Measurements from ENCODE around the gene MINK1. TPM values are rescaled to one million over a fixed set of nuclear protein-coding genes. Genes with fewer than 3 reads are reported as not detected.
A peak's percentile ranks its signal among the peaks of the same experiment; 100 is the strongest.

Gene MINK1
- total and polyA plus RNA-seq, 2 of the 8 experiments (the other 6 are each of a cell fraction or from before 2014, with no cell fraction given) = 26.9 to 77.7 TPM

DNA sequence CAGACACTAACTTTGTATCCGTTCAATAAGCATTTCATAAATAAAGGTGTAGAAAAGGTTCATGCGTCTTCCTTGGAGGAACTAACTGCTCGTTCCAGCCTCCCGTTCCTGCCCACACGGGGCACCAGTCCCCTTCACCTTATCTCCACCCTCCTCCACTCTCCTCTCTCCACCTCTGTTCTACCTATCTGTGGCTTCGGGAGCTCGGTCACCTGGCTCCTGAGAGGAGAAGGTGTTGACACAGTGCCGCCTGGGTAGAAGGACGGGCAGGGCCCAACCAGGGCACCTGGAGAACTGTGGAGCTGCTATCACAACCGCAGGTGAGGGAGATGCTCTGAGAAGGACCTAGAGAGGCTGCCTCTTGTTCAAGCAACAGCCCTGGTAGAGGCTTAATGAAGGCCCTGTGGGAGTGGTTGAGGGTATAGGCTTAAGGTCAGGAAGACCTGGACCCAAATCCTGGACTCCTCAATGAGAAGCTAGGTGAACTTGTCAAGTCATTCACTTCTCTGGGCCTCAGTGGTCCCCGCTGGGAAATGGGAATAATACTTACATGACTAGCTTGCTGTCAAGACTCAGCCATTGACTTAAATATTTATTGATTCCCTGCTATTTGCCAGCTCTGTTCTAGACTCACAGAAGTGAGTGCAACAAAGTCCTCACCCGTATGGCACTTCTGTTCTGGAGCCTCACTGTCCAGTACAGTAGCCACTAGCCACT, 9.6 kb upstream of the MINK1 start:
- Histone ChIP-seq H4K8ac (ENCODE audit: extremely low read depth, insufficient read depth, low read length) (no peak overlapping the region), H2BK120ac (replicated peaks; ENCODE audit: low read depth, low read length) (no peak overlapping the region), H3K9me3 (ENCODE audit: insufficient read depth in 2 of 2, low read depth in 1 of 2, low read length in 1 of 2) (no peaks in the 10 kb centered on the region), H2BK5ac (ENCODE audit: low read depth, low read length) (no peak overlapping the region), H3K4me2 (ENCODE audit: insufficient read depth in 1 of 2, low read depth in 2 of 2, low read length in 2 of 2) (no peak overlapping the region), H2AFZ (ENCODE audit: low read length) (no peak overlapping the region), H3K4ac (replicated peaks; ENCODE audit: insufficient read length, low read depth, low read length) (no peak overlapping the region), H4K91ac (replicated peaks; ENCODE audit: insufficient read length, low read length) (no peak overlapping the region), H4K5ac (ENCODE audit: insufficient read length, low read depth, low read length) (no peak overlapping the region), H3K23me2 (ENCODE audit: low read depth, low read length) (no peaks in the 10 kb centered on the region), H3K4me3 (ENCODE audit: extremely low read depth in 1 of 4, insufficient read depth in 2 of 4, low read depth in 3 of 4, low read length in 4 of 4) (no peak overlapping the region), H2AK5ac (ENCODE audit: low read depth, low read length) (no peak overlapping the region), H3K14ac (ENCODE audit: insufficient read length) (no peak overlapping the region), H3K56ac (replicated peaks; ENCODE audit: insufficient read length, low read depth, low read length) (no peak overlapping the region), H3K4me1 (replicated peaks in 1 of 4; ENCODE audit: control insufficient read depth in 3 of 4, insufficient read depth in 4 of 4, low read length in 3 of 4) (no peaks in the 10 kb centered on the region), H3K79me2 (ENCODE audit: control insufficient read depth in 1 of 2, insufficient read depth in 2 of 2, low read length in 2 of 2) (no peaks in the 10 kb centered on the region), H3K9ac (replicated peaks in 1 of 4; ENCODE audit: extremely low read depth in 1 of 4, low read depth in 3 of 4, low read length in 3 of 4) (no peak overlapping the region), H2BK15ac (ENCODE audit: low read length) (no peak overlapping the region), H4K20me1 (replicated peaks in 1 of 2; ENCODE audit: control insufficient read depth in 1 of 2, insufficient read depth in 2 of 2, low read length in 2 of 2) (peaks cover 0 to 2% of the 10 kb centered on the region in 2 experiments), H3K27ac (ENCODE audit: low read depth, low read length) (no peak overlapping the region), H3K79me1 (ENCODE audit: low read depth, low read length) (no peaks in the 10 kb centered on the region), H2BK12ac (ENCODE audit: low read depth, low read length) (no peak overlapping the region), H3K23ac (ENCODE audit: insufficient read length) (no peak overlapping the region), H2BK20ac (ENCODE audit: low read length) (no peak overlapping the region), H3K18ac (ENCODE audit: extremely low read depth, low read length) (no peak overlapping the region), H3K36me3 (ENCODE audit: control insufficient read depth in 2 of 4, insufficient read depth in 4 of 4, low read length in 3 of 4) (peaks cover 0 to 3% (median 1%) of the 10 kb centered on the region in 4 experiments; a peak in 4 of 8 replicates), H3K27me3 (replicated peaks in 1 of 4; ENCODE audit: control insufficient read depth in 3 of 4, extremely low read depth in 1 of 4, insufficient read depth in 3 of 4, low read length in 3 of 4) (no peaks in the 10 kb centered on the region)
- ChIA-PET POLR2A (ENCODE audit: partially characterized antibody) (interaction anchor here (0.6 to 2.7 kb wide), 7 partner anchors 9 to 266 kb away, joined by 3 to 14 read pairs (median 3); partner anchors contain the start of genes MINK1 and PLD2), CTCF (ENCODE audit: partially characterized antibody) (interaction anchor here (0.7 to 4.1 kb wide), 10 partner anchors 8 to 133 kb away, joined by 3 to 16 read pairs (median 4); no protein-coding TSS in a partner anchor)
- no peak for FAIRE-seq
- no peak for DNase-seq (ENCODE audit: low read depth in 1 of 2, low spot score in 2 of 2)
- WGBS, 2 experiments (ENCODE audit: extremely low coverage in 1 of 2, insufficient coverage in 1 of 2, insufficient read length in 1 of 2, insufficient replicate concordance in 2 of 2, low coverage in 1 of 2, low lambda C conversion rate in 2 of 2, missing lambda C conversion rate in 1 of 2) = 87% methylated on average over 12 of the region's 12 CpGs; no CpG with 5 or more reads in 1 of the 2 experiments
- TF ChIP-seq CEBPB (IDR thresholded peaks at IDR 0.05; ENCODE audit: low read depth, low read length) = no peak
- TF ChIP-seq RAD21 (IDR thresholded peaks at IDR 0.05 in 1 of 2, conservative IDR thresholded peaks at IDR 0.05 in 1 of 2; ENCODE audit: low read depth in 2 of 2, low read length in 2 of 2) = 0 out of 4 replicates have a peak, but pooled peaks of 1 of the 2 experiments have one; percentile 6
- TF ChIP-seq, protein P1, sequence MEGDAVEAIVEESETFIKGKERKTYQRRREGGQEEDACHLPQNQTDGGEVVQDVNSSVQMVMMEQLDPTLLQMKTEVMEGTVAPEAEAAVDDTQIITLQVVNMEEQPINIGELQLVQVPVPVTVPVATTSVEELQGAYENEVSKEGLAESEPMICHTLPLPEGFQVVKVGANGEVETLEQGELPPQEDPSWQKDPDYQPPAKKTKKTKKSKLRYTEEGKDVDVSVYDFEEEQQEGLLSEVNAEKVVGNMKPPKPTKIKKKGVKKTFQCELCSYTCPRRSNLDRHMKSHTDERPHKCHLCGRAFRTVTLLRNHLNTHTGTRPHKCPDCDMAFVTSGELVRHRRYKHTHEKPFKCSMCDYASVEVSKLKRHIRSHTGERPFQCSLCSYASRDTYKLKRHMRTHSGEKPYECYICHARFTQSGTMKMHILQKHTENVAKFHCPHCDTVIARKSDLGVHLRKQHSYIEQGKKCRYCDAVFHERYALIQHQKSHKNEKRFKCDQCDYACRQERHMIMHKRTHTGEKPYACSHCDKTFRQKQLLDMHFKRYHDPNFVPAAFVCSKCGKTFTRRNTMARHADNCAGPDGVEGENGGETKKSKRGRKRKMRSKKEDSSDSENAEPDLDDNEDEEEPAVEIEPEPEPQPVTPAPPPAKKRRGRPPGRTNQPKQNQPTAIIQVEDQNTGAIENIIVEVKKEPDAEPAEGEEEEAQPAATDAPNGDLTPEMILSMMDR (IDR thresholded peaks at IDR 0.05; ENCODE audit: control extremely low read depth in 1 of 3, insufficient read depth in 1 of 3, low read depth in 1 of 3, low read length in 3 of 3) = peak in 1 of 3 experiments; percentile 19; a peak in 1 of 4 replicates
